NT2/D1 (cell line): Measurements from ENCODE around the gene PFDN4.

ENCODE experiments used
- DNase-seq: peaks from one replicate; pipeline ENCODE4 v3.0.0-alpha.2; 2011; ENCODE audit warnings: low read depth, low spot score
- H3K27me3 ChIP-seq: 2 replicates; pipeline ENCODE4 v1.6.0; 2011; ENCODE audit warnings: mild to moderate bottlenecking; ENCODE audit not compliant: insufficient read length, insufficient read depth
- H3K36me3 ChIP-seq: 2 replicates; pipeline ENCODE4 v1.6.1; 2011; ENCODE audit warnings: mild to moderate bottlenecking, low read length, mixed read lengths; ENCODE audit not compliant: insufficient read depth, insufficient read length
- H3K4me1 ChIP-seq: 2 replicates; pipeline ENCODE4 v1.5.1; 2011; ENCODE audit not compliant: insufficient read depth, insufficient read length
- H3K4me3 ChIP-seq: 2 replicates; pipeline ENCODE4 v1.5.1; 2011; ENCODE audit warnings: low read depth; ENCODE audit not compliant: insufficient read length
- H3K9ac ChIP-seq: 2 replicates; pipeline ENCODE4 v1.6.0; 2011; ENCODE audit warnings: low read depth; ENCODE audit not compliant: insufficient read length
- H3K9me3 ChIP-seq: 2 replicates; pipeline ENCODE4 v1.5.1; 2011; ENCODE audit warnings: mild to moderate bottlenecking, low read length; ENCODE audit not compliant: insufficient read depth
- SUZ12 ChIP-seq: IDR thresholded peaks from 2 replicates; pipeline ENCODE4 v1.6.1; 2011; ENCODE audit not compliant: insufficient read length, insufficient read depth; ENCODE audit errors: extremely low read depth
- YY1 ChIP-seq: IDR thresholded peaks from 2 replicates; pipeline ENCODE4 v1.6.1; 2011; ENCODE audit not compliant: insufficient read length, insufficient read depth
- ZNF274 ChIP-seq: IDR thresholded peaks from 2 replicates; pipeline ENCODE4 v1.6.1; 2011; ENCODE audit warnings: mild to moderate bottlenecking, low read depth, low read length

PFDN4 gene

DNA sequence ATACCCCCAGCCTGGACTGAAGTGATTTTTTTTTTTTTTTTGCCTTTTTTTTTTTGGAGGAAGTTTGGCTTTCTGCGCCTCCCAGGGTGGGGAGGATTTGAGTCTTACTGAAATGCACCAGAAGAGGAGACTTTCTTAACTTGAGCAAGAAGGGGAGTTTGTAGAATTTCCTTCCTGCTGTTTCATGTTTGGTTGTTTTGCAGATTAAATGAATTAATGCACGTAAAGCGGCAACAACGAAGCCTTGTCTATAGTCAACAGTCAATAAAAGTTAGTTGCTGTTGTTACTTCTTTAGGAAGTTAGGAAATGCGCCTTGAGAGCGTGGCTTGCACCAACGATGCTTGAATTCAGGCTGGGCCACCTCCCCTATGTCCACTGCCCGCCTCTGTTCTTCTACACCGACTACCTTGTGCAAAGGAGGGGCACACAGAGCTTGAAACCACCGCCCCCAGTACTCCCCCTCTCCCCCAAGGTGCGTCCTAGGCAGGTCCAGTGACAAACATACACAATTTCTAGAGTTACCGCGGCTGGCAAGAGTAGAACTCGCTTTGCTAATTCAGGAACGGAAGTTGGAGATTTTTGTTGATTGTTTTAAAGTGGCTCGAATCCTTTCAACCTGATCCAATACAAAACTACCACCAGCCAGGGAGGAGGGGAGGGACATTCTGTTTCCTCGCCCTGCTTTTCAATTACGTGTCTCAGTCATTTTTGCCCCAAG is 33.3 kb upstream of the PFDN4 start:
- Histone ChIP-seq H3K4me1 (peaks cover 4% of the 10 kb centered on the region), H3K27me3 (peaks cover 69% of the 10 kb centered on the region), H3K9ac (peak overlapping the region; percentile 46), H3K4me3 (peak overlapping the region; percentile 39), H3K36me3 (no peaks in the 10 kb centered on the region), H3K9me3 (no peaks in the 10 kb centered on the region)
- no peak for TF ChIP-seq YY1
- no peak for TF ChIP-seq SUZ12
- TF ChIP-seq ZNF274: no peak
- DNase-seq: no peak

DNA sequence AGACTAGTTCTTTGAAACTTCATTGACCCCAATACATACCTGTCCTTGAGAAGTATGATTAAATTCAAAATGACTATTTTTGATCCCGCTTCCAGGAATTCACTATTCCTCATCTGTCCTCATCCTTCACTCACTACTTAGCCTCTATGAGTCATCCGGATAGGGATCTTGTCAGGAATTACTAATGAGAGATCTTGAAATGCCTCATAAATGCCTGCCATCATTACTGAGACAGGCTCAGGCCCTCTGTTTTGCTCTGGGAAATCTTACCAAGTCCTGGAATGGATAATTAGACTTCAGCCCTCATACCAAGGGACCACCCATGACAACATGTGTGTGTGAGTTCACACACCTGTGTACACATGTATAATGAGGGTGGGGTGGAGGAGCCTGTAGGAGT is 31.3 kb upstream of the PFDN4 start:
- DNase-seq: no peak
- Histone ChIP-seq H3K9me3 (no peaks in the 10 kb centered on the region), H3K9ac (no peak overlapping the region), H3K36me3 (no peaks in the 10 kb centered on the region), H3K4me1 (peaks cover 4% of the 10 kb centered on the region), H3K4me3 (no peak overlapping the region), H3K27me3 (peaks cover 49% of the 10 kb centered on the region)
- TF ChIP-seq SUZ12 (no peak), ZNF274 (no peak), YY1 (no peak)

DNA sequence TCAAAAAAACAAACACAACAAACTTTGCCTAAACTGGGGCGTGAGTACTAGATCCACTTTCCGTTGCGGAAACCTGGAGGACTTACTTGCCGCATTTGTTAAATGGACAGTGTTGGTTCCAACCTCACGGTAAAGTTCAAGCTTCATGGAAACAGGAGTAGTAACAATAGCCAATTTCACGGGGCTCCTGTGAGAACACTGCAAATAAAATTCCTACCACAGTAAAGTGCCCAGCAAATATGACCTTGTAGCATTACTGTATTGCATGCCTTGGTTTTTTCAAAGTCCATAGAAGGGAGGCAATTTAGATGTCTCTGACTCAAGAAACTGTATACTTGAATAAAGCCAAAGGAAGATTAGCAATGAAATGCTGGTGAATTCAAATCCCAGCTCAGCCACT is 30.5 kb upstream of the PFDN4 start:
- no peak for DNase-seq
- no peak for TF ChIP-seq SUZ12
- TF ChIP-seq ZNF274: no peak
- no peak for TF ChIP-seq YY1
- H3K27me3 ChIP-seq: peaks cover 41% of the 10 kb centered on the region
- no peak overlapping the region for H3K9ac ChIP-seq
- H3K36me3 ChIP-seq: no peaks in the 10 kb centered on the region
- H3K9me3 ChIP-seq: no peaks in the 10 kb centered on the region
- H3K4me1 ChIP-seq: peaks cover 4% of the 10 kb centered on the region
- no peak overlapping the region for H3K4me3 ChIP-seq

DNA sequence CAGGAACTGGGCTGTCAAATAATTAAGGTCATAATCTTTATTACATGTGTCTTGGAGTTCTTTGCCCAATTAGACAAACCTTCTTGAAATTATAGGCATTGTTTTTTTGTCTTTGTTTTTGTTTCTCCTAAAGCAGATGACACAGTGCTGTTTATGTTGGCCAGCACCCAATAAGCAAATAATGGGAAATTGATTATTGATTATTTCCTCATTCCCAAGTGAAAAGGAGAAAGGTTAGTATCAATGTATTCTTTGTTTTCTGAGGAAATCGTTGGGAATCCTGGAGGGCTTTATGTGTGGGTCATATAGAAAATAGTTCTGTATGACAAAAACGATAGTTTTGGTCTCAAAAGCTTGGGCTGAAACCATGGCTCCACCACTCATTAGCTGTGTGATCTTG is 29.6 kb upstream of the PFDN4 start:
- no peak for DNase-seq
- Histone ChIP-seq H3K9ac (no peak overlapping the region), H3K9me3 (no peaks in the 10 kb centered on the region), H3K36me3 (no peaks in the 10 kb centered on the region), H3K27me3 (peaks cover 32% of the 10 kb centered on the region), H3K4me3 (no peak overlapping the region), H3K4me1 (peaks cover 4% of the 10 kb centered on the region)
- TF ChIP-seq YY1: no peak
- no peak for TF ChIP-seq ZNF274

DNA sequence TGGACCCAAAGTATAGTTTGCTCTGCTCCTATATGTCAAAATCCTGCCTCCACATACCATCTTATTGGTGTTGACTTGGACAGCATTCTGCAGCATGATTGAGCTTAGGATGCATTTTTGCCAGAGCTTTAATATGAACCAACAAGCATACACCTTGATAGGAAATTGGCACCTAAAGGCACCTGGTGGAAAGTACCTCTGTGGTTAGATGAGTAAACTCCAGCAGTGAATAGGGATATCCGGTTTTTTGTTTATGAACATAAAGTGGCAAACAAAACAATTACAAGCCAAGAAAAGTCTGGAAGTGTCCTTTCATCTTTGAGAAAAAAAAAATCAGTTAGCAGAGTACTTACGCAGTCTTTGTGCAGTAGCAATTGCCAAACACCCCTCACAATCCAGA is 27.9 kb upstream of the PFDN4 start:
- Histone ChIP-seq H3K9ac (no peak overlapping the region), H3K36me3 (no peaks in the 10 kb centered on the region), H3K27me3 (peaks cover 15% of the 10 kb centered on the region), H3K4me1 (no peaks in the 10 kb centered on the region), H3K9me3 (no peaks in the 10 kb centered on the region), H3K4me3 (no peak overlapping the region)
- no peak for DNase-seq
- TF ChIP-seq ZNF274 (no peak), SUZ12 (no peak), YY1 (no peak)

DNA sequence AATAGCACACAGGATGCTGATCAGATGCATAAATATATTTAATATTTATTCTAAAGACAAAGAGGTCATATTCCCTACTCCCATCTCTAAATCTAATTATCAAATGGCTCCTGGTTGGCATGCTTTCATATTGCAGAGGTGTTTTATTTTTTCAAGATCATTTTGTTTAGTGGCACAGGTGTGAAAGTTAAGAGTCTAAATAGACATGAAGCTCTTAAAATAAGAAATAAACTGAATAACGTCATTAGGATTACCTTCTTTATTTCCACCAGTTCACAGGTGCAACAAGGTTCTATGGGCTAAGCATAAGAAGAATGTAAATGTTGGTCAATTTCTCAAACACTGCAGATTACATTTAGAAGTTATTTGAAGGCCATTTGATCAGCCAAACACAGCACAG is 27.0 kb upstream of the PFDN4 start:
- Histone ChIP-seq H3K9ac (no peak overlapping the region), H3K27me3 (peaks cover 6% of the 10 kb centered on the region), H3K36me3 (no peaks in the 10 kb centered on the region), H3K9me3 (no peaks in the 10 kb centered on the region), H3K4me1 (no peaks in the 10 kb centered on the region), H3K4me3 (no peak overlapping the region)
- no peak for DNase-seq
- no peak for TF ChIP-seq YY1
- TF ChIP-seq ZNF274: no peak
- TF ChIP-seq SUZ12: no peak

DNA sequence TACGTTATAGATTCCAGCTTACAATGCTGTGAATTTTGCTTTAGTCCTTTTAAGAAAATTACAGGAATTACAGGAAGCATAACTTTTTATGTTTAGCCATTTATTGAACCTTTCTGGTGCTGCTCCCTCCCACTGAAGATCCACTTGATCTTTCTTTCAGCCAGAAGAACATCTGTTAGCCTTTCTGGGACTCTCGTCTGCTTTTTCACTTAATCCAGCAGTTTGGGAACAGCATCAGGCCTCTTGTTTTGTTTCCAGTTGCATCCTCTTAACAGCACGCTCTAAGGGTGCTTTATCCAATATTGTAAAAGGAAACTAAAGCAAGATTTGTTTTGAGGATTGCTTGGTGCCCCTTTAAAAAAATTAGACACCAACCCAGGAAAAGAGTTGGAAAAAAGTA is 23.8 kb upstream of the PFDN4 start:
- Histone ChIP-seq H3K4me1 (no peaks in the 10 kb centered on the region), H3K9me3 (no peaks in the 10 kb centered on the region), H3K27me3 (no peaks in the 10 kb centered on the region), H3K4me3 (no peak overlapping the region), H3K9ac (no peak overlapping the region), H3K36me3 (no peaks in the 10 kb centered on the region)
- TF ChIP-seq ZNF274: no peak
- no peak for TF ChIP-seq YY1
- no peak for TF ChIP-seq SUZ12
- no peak for DNase-seq
